HepG2 (cell line): ENCODE results near the gene CYP2A6.

Experiments
- CBFB ChIP-seq: sonication (generic); formaldehyde crosslinking; IDR thresholded peaks from 2 replicates; pipeline ENCODE4 v1.4.0; 2020; ENCODE audit warnings: missing genetic modification reagents
- CTCF ChIP-seq: sonication (generic); formaldehyde crosslinking; IDR thresholded peaks from 2 replicates; pipeline ENCODE4 v1.5.0; 2020; ENCODE audit warnings: mild to moderate bottlenecking, missing genetic modification reagents, moderate library complexity
- DR1 ChIP-seq: sonication (generic); formaldehyde crosslinking; IDR thresholded peaks from 2 replicates; pipeline ENCODE4 v1.8.0; 2021; ENCODE audit warnings: mild to moderate bottlenecking, missing genetic modification reagents, inconsistent platforms
- ERF ChIP-seq: IDR thresholded peaks from 2 replicates; pipeline ENCODE4 v1.6.1; 2018; ENCODE audit warnings: missing biosample characterization, missing genetic modification reagents
- GATAD1 ChIP-seq: IDR thresholded peaks from 2 replicates; pipeline ENCODE4 v1.6.1; 2016; ENCODE audit warnings: missing genetic modification reagents, missing compliant biosample characterization
- GTF2F1 ChIP-seq: fragments of 150-350 bp; IDR thresholded peaks from 2 replicates; pipeline ENCODE4 v1.6.1; 2014; ENCODE audit warnings: low read length
- HOMEZ ChIP-seq: IDR thresholded peaks from 2 replicates; pipeline ENCODE4 v1.6.1; 2016; ENCODE audit warnings: low read depth
- SMAD9 ChIP-seq: sonication (generic); formaldehyde crosslinking; IDR thresholded peaks from 2 replicates; pipeline ENCODE4 v1.5.1; 2020; ENCODE audit warnings: mild to moderate bottlenecking, missing genetic modification reagents
- TBL1XR1 ChIP-seq: fragments of 150-350 bp; IDR thresholded peaks from 2 replicates; pipeline ENCODE4 v1.6.1; 2014; ENCODE audit warnings: borderline replicate concordance, low read length; ENCODE audit not compliant: partially characterized antibody
- YY1 ChIP-seq: IDR thresholded peaks from 2 replicates; pipeline ENCODE4 v1.6.1; 2011; ENCODE audit warnings: low read length, low read depth, moderate library complexity, mild to moderate bottlenecking; ENCODE audit not compliant: insufficient read depth, insufficient replicate concordance
- ZBTB10 ChIP-seq: sonication (generic); formaldehyde crosslinking; IDR thresholded peaks from 2 replicates; pipeline ENCODE4 v1.4.0; 2020; ENCODE audit warnings: missing genetic modification reagents, borderline replicate concordance
- ZKSCAN8 ChIP-seq: IDR thresholded peaks from 2 replicates; pipeline ENCODE4 v1.6.1; 2016; ENCODE audit warnings: borderline replicate concordance, missing genetic modification reagents, missing compliant biosample characterization

GRCh38 chr19:40802300-40803169 lies 47.7 kb downstream of the CYP2A6 start:
- TF ChIP-seq ZBTB10 (CRISPR knock-in tag) (no peak), GATAD1 (CRISPR knock-in tag) (no peak), CBFB (CRISPR knock-in tag) (no peak), HOMEZ (CRISPR knock-in tag) (no peak), GTF2F1 (no peak), CTCF (CRISPR knock-in tag) (no peak), TBL1XR1 (no peak), SMAD9 (CRISPR knock-in tag) (no peak), ZKSCAN8 (no peak), DR1 (CRISPR knock-in tag) (no peak), ERF (CRISPR knock-in tag) (no peak), YY1 (no peak)
